ENCODE results near the gene IREB2.

IREB2 gene

DNA sequence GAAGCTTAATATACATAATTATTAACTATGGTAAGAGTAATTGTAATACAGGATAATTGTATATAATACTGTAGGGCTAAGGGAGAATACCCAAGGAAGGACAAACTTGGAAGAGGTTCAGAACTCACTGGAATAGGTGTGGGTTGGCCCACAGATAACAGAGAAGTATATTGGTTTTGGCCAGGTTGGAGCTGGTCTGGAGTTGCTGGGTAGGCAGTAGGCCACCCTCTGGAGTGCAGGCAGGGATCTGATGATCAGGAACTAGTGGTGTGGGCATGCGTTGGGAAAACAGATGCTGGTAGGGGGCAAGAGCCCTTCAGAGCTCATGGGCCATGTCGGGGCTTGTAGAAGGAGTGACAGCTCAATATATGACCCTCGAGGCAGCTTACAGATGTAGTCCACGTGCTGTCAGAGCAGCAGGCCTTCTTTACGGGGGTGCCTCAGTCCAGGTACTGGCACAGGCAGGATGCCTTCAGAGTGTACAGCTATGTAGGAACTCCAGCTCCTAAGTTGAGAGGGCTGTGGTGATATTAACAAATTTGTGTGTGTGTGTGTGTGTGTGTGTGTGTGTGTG, 12.4 kb downstream of the IREB2 start:
- Histone ChIP-seq H3K4me1 (ENCODE audit: control insufficient read depth, insufficient read depth, low read length) (peaks cover 22% of the 10 kb centered on the region; the same call in 1 of the 2 replicates), H3K9me3 (ENCODE audit: control insufficient read depth, insufficient read depth, low read depth, low read length) (no peaks in the 10 kb centered on the region), H3K27me3 (ENCODE audit: control insufficient read depth, insufficient read depth, low read length) (no peaks in the 10 kb centered on the region), H3K36me3 (ENCODE audit: control insufficient read depth, insufficient read depth, low read length) (peaks cover 27% of the 10 kb centered on the region), H3K4me3 (ENCODE audit: low read depth, low read length) (no peak overlapping the region), H3K9ac (ENCODE audit: low read length) (no peak overlapping the region), H3K27ac (ENCODE audit: low read depth, low read length) (no peak overlapping the region)

DNA sequence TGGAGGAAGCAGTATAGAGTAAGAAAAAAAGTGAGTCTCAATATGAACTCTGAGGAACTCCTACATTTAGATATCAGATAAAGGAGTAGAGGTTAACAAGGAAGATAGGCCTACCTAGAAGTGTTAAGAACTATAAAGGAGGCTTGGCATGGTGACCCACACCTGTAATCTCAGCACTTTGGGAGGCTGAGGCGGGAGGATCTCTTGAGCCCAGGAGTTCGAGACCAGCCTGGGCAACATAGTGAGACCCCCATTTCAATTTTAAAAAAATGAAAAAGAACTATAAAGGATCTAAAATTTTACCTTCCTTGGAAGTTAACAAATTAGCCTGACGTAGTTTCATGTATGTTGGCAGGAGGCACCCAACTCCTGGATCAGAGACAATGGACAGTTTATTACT, 14.5 kb downstream of the IREB2 start:
- Histone ChIP-seq H3K36me3 (ENCODE audit: control insufficient read depth, insufficient read depth, low read length) (0 out of 2 replicates have a peak, but pooled peaks cover 10% of the 10 kb centered on the region), H3K27me3 (ENCODE audit: control insufficient read depth, insufficient read depth, low read length) (no peaks in the 10 kb centered on the region), H3K9me3 (ENCODE audit: control insufficient read depth, insufficient read depth, low read depth, low read length) (no peaks in the 10 kb centered on the region), H3K4me1 (ENCODE audit: control insufficient read depth, insufficient read depth, low read length) (peaks cover 25% of the 10 kb centered on the region), H3K9ac (ENCODE audit: low read length) (no peak overlapping the region), H3K4me3 (ENCODE audit: low read depth, low read length) (no peak overlapping the region), H3K27ac (ENCODE audit: low read depth, low read length) (no peak overlapping the region)

DNA sequence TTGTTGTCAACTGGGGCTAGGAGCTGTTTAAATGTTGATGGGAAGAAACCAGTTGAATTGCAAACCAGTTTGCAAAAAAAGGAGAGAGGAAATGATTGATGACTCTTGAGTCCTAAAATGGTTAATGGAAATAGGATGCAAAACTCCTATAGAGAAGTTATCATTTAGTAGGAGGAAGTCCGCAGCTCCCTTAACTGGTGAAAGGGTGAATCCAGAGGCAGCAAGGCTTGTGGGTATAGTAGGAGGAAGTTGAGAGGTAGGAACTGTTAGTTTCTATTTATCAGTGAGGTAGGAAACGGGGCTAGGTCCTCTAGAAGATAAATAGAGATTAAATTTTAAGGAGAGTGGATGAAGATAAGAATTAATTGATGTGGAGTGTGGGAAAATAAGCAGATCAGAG, 15.4 kb downstream of the IREB2 start:
- Histone ChIP-seq H3K4me1 (ENCODE audit: control insufficient read depth, insufficient read depth, low read length) (peaks cover 25% of the 10 kb centered on the region), H3K27me3 (ENCODE audit: control insufficient read depth, insufficient read depth, low read length) (no peaks in the 10 kb centered on the region), H3K9ac (ENCODE audit: low read length) (no peak overlapping the region), H3K27ac (ENCODE audit: low read depth, low read length) (no peak overlapping the region), H3K9me3 (ENCODE audit: control insufficient read depth, insufficient read depth, low read depth, low read length) (no peaks in the 10 kb centered on the region), H3K4me3 (ENCODE audit: low read depth, low read length) (no peak overlapping the region), H3K36me3 (ENCODE audit: control insufficient read depth, insufficient read depth, low read length) (0 out of 2 replicates have a peak, but pooled peaks cover 10% of the 10 kb centered on the region)

DNA sequence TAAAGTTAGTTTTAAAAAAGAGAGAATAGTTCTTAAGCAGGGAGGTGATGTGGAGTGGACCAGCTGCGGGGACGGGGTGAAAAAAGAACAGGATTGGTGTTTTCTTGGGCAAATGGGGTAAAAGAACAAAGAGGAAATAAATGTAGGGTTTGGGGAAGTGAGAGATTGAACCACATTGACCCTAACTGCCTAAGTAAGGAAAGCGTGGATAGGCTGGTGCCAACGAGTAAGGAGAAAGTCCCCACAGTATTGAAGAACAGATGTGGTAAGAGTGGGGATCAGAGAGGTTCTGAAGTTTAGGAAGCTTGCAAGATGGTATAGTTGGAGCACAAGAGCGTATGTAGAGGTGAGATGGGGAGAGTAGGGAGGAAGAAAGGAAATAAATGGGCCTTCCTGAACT, 17.0 kb downstream of the IREB2 start:
- no peaks in the 10 kb centered on the region for H3K27me3 ChIP-seq (ENCODE audit: control insufficient read depth, insufficient read depth, low read length)
- H3K9ac ChIP-seq (ENCODE audit: low read length), result no peak overlapping the region
- H3K4me3 ChIP-seq (ENCODE audit: low read depth, low read length), result no peak overlapping the region
- H3K4me1 ChIP-seq (ENCODE audit: control insufficient read depth, insufficient read depth, low read length), result peaks cover 27% of the 10 kb centered on the region
- no peak overlapping the region for H3K27ac ChIP-seq (ENCODE audit: low read depth, low read length)
- no peaks in the 10 kb centered on the region for H3K9me3 ChIP-seq (ENCODE audit: control insufficient read depth, insufficient read depth, low read depth, low read length)
- H3K36me3 ChIP-seq (ENCODE audit: control insufficient read depth, insufficient read depth, low read length), result 0 out of 2 replicates have a peak, but pooled peaks cover 9% of the 10 kb centered on the region

DNA sequence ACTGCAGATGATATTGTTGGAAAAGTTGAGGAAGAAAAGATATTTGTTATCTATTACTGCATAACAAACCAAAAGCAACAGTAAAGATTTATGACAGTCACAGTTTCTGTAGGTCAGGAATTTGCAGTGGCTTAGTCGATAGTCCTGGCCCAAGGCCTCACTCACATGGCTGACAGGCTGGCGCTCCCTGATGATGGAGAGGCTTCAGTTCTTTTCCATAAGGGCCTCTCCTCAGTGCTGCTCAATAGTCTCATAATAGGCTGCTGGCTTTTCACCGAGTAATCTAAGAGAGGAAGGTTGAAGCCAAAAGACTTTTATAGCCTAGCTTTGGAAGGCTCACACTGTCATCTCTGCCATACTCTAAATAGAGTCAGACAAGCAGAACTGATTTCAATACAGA, 17.7 kb downstream of the IREB2 start:
- H3K36me3 ChIP-seq (ENCODE audit: control insufficient read depth, insufficient read depth, low read length), result peaks cover 9% of the 10 kb centered on the region; the same call in 1 of the 2 replicates
- H3K27ac ChIP-seq (ENCODE audit: low read depth, low read length), result no peak overlapping the region

GRCh38 chr15:78456426-78456825, 18.4 kb downstream of the IREB2 start:
- peaks cover 12% of the 10 kb centered on the region; the same call in 1 of the 2 replicates for H3K36me3 ChIP-seq (ENCODE audit: control insufficient read depth, insufficient read depth, low read length)
- H3K9me3 ChIP-seq (ENCODE audit: control insufficient read depth, insufficient read depth, low read depth, low read length), result no peaks in the 10 kb centered on the region
- H3K27me3 ChIP-seq (ENCODE audit: control insufficient read depth, insufficient read depth, low read length), result no peaks in the 10 kb centered on the region
- no peak overlapping the region for H3K9ac ChIP-seq (ENCODE audit: low read length)
- H3K4me1 ChIP-seq (ENCODE audit: control insufficient read depth, insufficient read depth, low read length), result peaks cover 41% of the 10 kb centered on the region
- H3K27ac ChIP-seq (ENCODE audit: low read depth, low read length), result no peak overlapping the region
- H3K4me3 ChIP-seq (ENCODE audit: low read depth, low read length), result no peak overlapping the region

More for the DNA sequence above, 17.7 kb downstream of the IREB2 start:
- H3K4me1 ChIP-seq (ENCODE audit: control insufficient read depth, insufficient read depth, low read length), result peaks cover 34% of the 10 kb centered on the region
- H3K9ac ChIP-seq (ENCODE audit: low read length), result no peak overlapping the region
- no peaks in the 10 kb centered on the region for H3K9me3 ChIP-seq (ENCODE audit: control insufficient read depth, insufficient read depth, low read depth, low read length)
- H3K4me3 ChIP-seq (ENCODE audit: low read depth, low read length), result no peak overlapping the region
- H3K27me3 ChIP-seq (ENCODE audit: control insufficient read depth, insufficient read depth, low read length), result no peaks in the 10 kb centered on the region

- Histone ChIP-seq H3K27ac (ENCODE audit: low read depth, low read length) (no peak overlapping the region), H3K4me3 (ENCODE audit: low read depth, low read length) (no peak overlapping the region), H3K27me3 (ENCODE audit: control insufficient read depth, insufficient read depth, low read length) (no peaks in the 10 kb centered on the region), H3K36me3 (ENCODE audit: control insufficient read depth, insufficient read depth, low read length) (peaks cover 10% of the 10 kb centered on the region; the same call in 1 of the 2 replicates), H3K9ac (ENCODE audit: low read length) (no peak overlapping the region), H3K9me3 (ENCODE audit: control insufficient read depth, insufficient read depth, low read depth, low read length) (no peaks in the 10 kb centered on the region), H3K4me1 (ENCODE audit: control insufficient read depth, insufficient read depth, low read length) (peaks cover 42% of the 10 kb centered on the region)
Measured at GRCh38 chr15:78457101-78457500, 19.1 kb downstream of the IREB2 start.

DNA sequence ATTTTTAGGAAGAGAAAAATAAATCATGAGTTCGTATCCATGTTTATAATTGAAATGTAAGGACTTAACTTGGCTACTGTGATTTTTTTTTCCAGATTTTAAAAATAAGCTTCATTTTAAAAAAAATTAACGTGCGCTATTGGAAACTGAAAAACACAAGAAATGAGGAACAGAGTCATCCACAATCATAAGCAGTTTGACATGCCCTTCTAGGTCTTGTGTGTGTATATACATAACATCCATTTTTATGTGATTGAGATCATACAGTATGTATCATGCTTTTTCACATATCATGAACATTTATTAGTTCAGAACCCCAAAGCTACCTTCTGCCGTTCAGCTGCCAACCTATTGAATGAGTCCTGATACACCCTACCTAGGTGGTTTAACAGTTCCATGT, 22.7 kb downstream of the IREB2 start:
- Histone ChIP-seq H3K4me3 (ENCODE audit: low read depth, low read length) (no peak overlapping the region), H3K36me3 (ENCODE audit: control insufficient read depth, insufficient read depth, low read length) (peaks cover 38% of the 10 kb centered on the region), H3K4me1 (ENCODE audit: control insufficient read depth, insufficient read depth, low read length) (peaks cover 24% of the 10 kb centered on the region), H3K9me3 (ENCODE audit: control insufficient read depth, insufficient read depth, low read depth, low read length) (no peaks in the 10 kb centered on the region), H3K27ac (ENCODE audit: low read depth, low read length) (0 out of 2 replicates have a peak overlapping the region, but pooled peaks have one; percentile 41), H3K9ac (ENCODE audit: low read length) (no peak overlapping the region), H3K27me3 (ENCODE audit: control insufficient read depth, insufficient read depth, low read length) (no peaks in the 10 kb centered on the region)

GRCh38 chr15:78461171-78461888, 23.3 kb downstream of the IREB2 start:
- Histone ChIP-seq H3K4me3 (ENCODE audit: low read depth, low read length) (no peak overlapping the region), H3K9me3 (ENCODE audit: control insufficient read depth, insufficient read depth, low read depth, low read length) (no peaks in the 10 kb centered on the region), H3K27me3 (ENCODE audit: control insufficient read depth, insufficient read depth, low read length) (no peaks in the 10 kb centered on the region), H3K36me3 (ENCODE audit: control insufficient read depth, insufficient read depth, low read length) (peaks cover 44% of the 10 kb centered on the region), H3K4me1 (ENCODE audit: control insufficient read depth, insufficient read depth, low read length) (peaks cover 21% of the 10 kb centered on the region), H3K27ac (ENCODE audit: low read depth, low read length) (no peak overlapping the region), H3K9ac (ENCODE audit: low read length) (no peak overlapping the region)

DNA sequence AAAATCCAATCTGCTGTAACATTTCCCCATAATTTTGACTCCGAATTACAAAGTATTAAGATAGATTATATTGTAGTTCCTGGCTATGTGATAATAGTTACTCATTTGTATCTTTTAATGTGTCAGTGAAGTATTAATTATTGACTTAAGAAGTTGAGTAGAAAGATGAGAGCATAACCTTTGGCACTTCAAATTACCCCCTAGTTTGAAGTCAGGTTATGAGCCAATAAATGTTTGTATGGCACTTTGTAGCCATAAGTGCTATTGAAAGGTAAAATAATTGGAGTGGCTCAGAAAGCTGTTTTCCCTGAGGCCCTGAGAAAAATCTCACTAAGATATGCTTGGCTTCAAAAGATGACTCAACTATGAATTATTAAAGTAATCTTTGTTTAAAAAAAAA, 31.0 kb downstream of the IREB2 start:
- Histone ChIP-seq H3K36me3 (ENCODE audit: control insufficient read depth, insufficient read depth, low read length) (peaks cover 90% of the 10 kb centered on the region), H3K27ac (ENCODE audit: low read depth, low read length) (no peak overlapping the region), H3K9me3 (ENCODE audit: control insufficient read depth, insufficient read depth, low read depth, low read length) (no peaks in the 10 kb centered on the region)

DNA sequence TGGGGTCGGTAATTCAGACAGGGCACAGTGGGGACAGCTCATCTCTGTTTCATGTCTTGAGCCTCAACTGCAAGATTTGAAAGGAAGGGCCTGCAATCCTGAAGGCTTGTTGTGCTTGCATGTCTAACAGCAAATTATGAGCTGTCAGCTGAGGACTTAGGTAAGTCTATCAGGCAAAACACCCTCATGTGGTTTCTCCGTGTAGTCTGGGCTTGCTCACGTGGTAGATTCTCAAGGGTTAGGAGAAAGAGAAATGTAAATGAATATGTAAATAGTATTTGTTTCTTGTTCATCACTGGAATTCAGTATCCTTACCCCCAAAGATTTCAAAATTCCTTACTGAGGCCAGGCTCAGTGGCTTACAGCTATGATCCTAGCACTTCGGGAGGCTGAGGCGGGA, 39.3 kb downstream of the IREB2 start:
- Histone ChIP-seq H3K9ac (ENCODE audit: low read length) (no peak overlapping the region), H3K27me3 (ENCODE audit: control insufficient read depth, insufficient read depth, low read length) (no peaks in the 10 kb centered on the region), H3K9me3 (ENCODE audit: control insufficient read depth, insufficient read depth, low read depth, low read length) (no peaks in the 10 kb centered on the region), H3K36me3 (ENCODE audit: control insufficient read depth, insufficient read depth, low read length) (peaks cover 85% of the 10 kb centered on the region), H3K27ac (ENCODE audit: low read depth, low read length) (no peak overlapping the region), H3K4me1 (ENCODE audit: control insufficient read depth, insufficient read depth, low read length) (no peaks in the 10 kb centered on the region), H3K4me3 (ENCODE audit: low read depth, low read length) (no peak overlapping the region)

More for the DNA sequence above, 31.0 kb downstream of the IREB2 start:
- Histone ChIP-seq H3K4me1 (ENCODE audit: control insufficient read depth, insufficient read depth, low read length) (no peaks in the 10 kb centered on the region), H3K4me3 (ENCODE audit: low read depth, low read length) (no peak overlapping the region), H3K9ac (ENCODE audit: low read length) (no peak overlapping the region), H3K27me3 (ENCODE audit: control insufficient read depth, insufficient read depth, low read length) (no peaks in the 10 kb centered on the region)

Measured in HUES6 (cell line).